C4-2B (cell line): ENCODE data around the gene ARL8B.

Experiments
- ZFX ChIP-seq: fragments of 450-650 bp; IDR thresholded peaks from 2 replicates; pipeline ENCODE4 v1.6.1; 2017
- TF ChIP-seq, protein P1 (sequence below): fragments of 450-650 bp; conservative IDR thresholded peaks from 2 replicates; pipeline ENCODE4 v1.5.1; 2017; ENCODE audit warnings: mild to moderate bottlenecking

DNA sequence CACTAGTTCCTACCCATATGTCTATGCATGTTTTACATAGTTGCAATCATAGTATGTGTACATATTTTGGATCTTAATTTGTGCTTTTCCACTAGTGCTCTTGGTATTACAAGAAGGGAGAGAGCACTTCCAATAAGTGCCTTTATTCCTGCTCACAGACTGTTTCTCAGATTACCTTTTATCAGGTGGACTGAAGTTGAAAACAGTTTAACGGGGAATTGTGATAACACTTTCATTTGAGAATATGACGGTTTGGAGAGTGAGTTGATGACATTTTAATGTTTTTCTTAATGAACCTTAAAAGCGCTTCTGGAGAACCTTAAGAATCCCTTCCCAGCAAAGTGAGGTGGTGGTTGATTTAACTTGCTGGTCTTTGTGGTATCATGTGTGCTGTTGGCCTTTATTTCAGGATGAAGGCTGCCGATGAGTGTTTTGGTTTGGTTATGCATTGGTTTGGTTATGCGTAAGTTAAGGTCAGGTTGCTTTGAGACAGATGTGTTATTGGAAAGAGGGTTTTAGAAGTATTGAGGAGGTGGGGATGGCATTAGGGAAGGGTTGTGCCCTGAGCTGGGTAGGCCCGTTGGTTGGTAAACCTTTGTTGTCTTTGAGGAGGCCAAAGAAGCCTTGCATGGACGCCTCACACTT is 68.2 kb downstream of the ARL8B start:
- TF ChIP-seq, protein P1, sequence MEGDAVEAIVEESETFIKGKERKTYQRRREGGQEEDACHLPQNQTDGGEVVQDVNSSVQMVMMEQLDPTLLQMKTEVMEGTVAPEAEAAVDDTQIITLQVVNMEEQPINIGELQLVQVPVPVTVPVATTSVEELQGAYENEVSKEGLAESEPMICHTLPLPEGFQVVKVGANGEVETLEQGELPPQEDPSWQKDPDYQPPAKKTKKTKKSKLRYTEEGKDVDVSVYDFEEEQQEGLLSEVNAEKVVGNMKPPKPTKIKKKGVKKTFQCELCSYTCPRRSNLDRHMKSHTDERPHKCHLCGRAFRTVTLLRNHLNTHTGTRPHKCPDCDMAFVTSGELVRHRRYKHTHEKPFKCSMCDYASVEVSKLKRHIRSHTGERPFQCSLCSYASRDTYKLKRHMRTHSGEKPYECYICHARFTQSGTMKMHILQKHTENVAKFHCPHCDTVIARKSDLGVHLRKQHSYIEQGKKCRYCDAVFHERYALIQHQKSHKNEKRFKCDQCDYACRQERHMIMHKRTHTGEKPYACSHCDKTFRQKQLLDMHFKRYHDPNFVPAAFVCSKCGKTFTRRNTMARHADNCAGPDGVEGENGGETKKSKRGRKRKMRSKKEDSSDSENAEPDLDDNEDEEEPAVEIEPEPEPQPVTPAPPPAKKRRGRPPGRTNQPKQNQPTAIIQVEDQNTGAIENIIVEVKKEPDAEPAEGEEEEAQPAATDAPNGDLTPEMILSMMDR, result no peak
- no peak for TF ChIP-seq ZFX
